ENCODE results near the gene HTR2A.

HTR2A gene

DNA sequence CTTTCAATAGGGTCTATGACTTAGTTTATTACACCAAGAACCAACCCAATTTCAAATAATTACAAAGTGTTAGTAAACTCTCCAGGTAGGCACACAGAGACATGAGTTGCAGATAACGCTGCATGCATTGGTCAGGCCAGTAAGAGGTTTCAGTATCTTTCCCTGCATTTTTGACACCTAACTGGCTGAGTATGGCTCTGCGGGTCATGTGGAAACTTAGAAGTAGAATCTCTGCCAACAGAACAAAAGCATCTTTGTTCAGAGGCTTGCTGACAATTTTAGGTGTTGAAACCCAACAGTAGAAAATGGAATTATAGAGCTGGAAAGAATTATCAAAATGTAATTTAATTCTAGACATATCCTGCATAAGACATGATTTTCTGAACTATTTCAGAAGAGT, 25.3 kb downstream of the HTR2A start:
- H3K27me3 Mint-ChIP-seq (ENCODE audit: low read depth, poor library complexity): peaks cover 6% of the 10 kb centered on the region
- H3K36me3 Mint-ChIP-seq (ENCODE audit: low read depth): no peaks in the 10 kb centered on the region
- TF ChIP-seq, protein P1, sequence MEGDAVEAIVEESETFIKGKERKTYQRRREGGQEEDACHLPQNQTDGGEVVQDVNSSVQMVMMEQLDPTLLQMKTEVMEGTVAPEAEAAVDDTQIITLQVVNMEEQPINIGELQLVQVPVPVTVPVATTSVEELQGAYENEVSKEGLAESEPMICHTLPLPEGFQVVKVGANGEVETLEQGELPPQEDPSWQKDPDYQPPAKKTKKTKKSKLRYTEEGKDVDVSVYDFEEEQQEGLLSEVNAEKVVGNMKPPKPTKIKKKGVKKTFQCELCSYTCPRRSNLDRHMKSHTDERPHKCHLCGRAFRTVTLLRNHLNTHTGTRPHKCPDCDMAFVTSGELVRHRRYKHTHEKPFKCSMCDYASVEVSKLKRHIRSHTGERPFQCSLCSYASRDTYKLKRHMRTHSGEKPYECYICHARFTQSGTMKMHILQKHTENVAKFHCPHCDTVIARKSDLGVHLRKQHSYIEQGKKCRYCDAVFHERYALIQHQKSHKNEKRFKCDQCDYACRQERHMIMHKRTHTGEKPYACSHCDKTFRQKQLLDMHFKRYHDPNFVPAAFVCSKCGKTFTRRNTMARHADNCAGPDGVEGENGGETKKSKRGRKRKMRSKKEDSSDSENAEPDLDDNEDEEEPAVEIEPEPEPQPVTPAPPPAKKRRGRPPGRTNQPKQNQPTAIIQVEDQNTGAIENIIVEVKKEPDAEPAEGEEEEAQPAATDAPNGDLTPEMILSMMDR (IDR thresholded peaks at IDR 0.05): no peak
- H3K4me3 Mint-ChIP-seq: no peak overlapping the region
- no peaks in the 10 kb centered on the region for H3K4me1 Mint-ChIP-seq
- no peaks in the 10 kb centered on the region for H3K9me3 Mint-ChIP-seq
- no peak for DNase-seq
- no peak overlapping the region for H3K27ac Mint-ChIP-seq

- H3K9me3 Mint-ChIP-seq: no peaks in the 10 kb centered on the region
These were observed 28.8 kb downstream of the HTR2A start for GRCh38 chr13:46868091-46868490.

GRCh38 chr13:46866150-46866549, 30.7 kb downstream of the HTR2A start:
- H3K27ac Mint-ChIP-seq: no peak overlapping the region
- H3K4me1 Mint-ChIP-seq: no peaks in the 10 kb centered on the region
- H3K4me3 Mint-ChIP-seq: no peak overlapping the region
- peaks cover 8% of the 10 kb centered on the region for H3K27me3 Mint-ChIP-seq (ENCODE audit: low read depth, poor library complexity)
- no peaks in the 10 kb centered on the region for H3K9me3 Mint-ChIP-seq
- DNase-seq: peak; percentile 8
- H3K36me3 Mint-ChIP-seq (ENCODE audit: low read depth): no peaks in the 10 kb centered on the region
- TF ChIP-seq, protein P1 (IDR thresholded peaks at IDR 0.05): no peak

More at GRCh38 chr13:46868091-46868490, 28.8 kb downstream of the HTR2A start:
- Mint-ChIP-seq H3K27me3 (ENCODE audit: low read depth, poor library complexity) (peaks cover 8% of the 10 kb centered on the region), H3K4me1 (no peaks in the 10 kb centered on the region), H3K27ac (no peak overlapping the region), H3K4me3 (no peak overlapping the region), H3K36me3 (ENCODE audit: low read depth) (no peaks in the 10 kb centered on the region)
- TF ChIP-seq, protein P1 (IDR thresholded peaks at IDR 0.05): no peak
- no peak for DNase-seq

DNA sequence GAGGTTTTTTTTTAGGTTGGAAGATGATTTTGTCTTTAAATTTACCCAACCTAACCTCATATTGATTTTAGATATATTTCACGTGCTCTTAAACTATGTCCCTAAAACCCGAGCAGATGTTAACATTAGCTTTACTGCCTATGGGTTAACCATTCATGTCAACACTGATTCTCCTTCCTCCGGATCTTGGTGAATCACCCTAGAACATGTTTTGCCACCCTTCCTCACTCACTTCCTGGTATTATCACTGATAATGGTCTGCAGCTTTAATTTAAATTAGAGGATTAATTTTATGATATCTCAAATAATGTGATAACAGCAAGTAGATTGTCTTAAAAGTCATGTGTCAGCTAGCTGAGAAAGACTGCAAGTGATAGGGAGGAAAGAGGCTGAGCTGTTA, 31.9 kb downstream of the HTR2A start:
- peaks cover 8% of the 10 kb centered on the region for H3K27me3 Mint-ChIP-seq (ENCODE audit: low read depth, poor library complexity)
- H3K4me1 Mint-ChIP-seq: no peaks in the 10 kb centered on the region
- no peak overlapping the region for H3K4me3 Mint-ChIP-seq
- H3K27ac Mint-ChIP-seq: no peak overlapping the region
- TF ChIP-seq, protein P1 (IDR thresholded peaks at IDR 0.05): no peak
- H3K9me3 Mint-ChIP-seq: no peaks in the 10 kb centered on the region
- DNase-seq: no peak
- no peaks in the 10 kb centered on the region for H3K36me3 Mint-ChIP-seq (ENCODE audit: low read depth)

- no peak overlapping the region for H3K27ac Mint-ChIP-seq
- no peaks in the 10 kb centered on the region for H3K9me3 Mint-ChIP-seq
- no peak overlapping the region for H3K4me3 Mint-ChIP-seq
- no peaks in the 10 kb centered on the region for H3K36me3 Mint-ChIP-seq (ENCODE audit: low read depth)
- DNase-seq: no peak
- H3K4me1 Mint-ChIP-seq: no peaks in the 10 kb centered on the region
- peaks cover 8% of the 10 kb centered on the region for H3K27me3 Mint-ChIP-seq (ENCODE audit: low read depth, poor library complexity)
- TF ChIP-seq, protein P1 (IDR thresholded peaks at IDR 0.05): no peak
These were observed 34.9 kb downstream of the HTR2A start for GRCh38 chr13:46861959-46862358.

DNA sequence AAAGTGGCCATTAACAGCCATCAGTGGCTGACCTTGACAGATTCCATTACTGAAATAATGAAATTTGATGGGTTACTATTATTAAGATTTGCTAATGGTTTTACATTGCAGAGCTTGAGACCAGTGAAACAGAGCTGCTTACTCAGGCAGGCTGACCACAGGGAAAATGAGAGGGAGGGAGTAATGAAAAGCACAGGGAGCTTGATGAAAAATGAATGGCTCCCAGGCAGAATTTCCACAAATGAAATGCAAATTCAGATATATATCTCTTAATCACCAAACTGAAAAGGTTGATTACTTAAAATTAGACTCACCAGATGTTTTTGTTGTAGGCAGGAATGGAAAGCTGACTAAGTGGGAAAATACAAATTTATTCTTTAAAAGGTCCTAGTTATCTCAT, 36.1 kb downstream of the HTR2A start:
- Mint-ChIP-seq H3K9me3 (no peaks in the 10 kb centered on the region), H3K4me1 (no peaks in the 10 kb centered on the region), H3K36me3 (ENCODE audit: low read depth) (no peaks in the 10 kb centered on the region), H3K27me3 (ENCODE audit: low read depth, poor library complexity) (peaks cover 4% of the 10 kb centered on the region), H3K4me3 (no peak overlapping the region), H3K27ac (no peak overlapping the region)
- no peak for DNase-seq
- TF ChIP-seq, protein P1 (IDR thresholded peaks at IDR 0.05): no peak
